GM12878 (cell line): ENCODE data around the gene SIT1. TPM values are rescaled to one million over a fixed set of nuclear protein-coding genes. Genes with fewer than 3 reads are reported as not detected.

Source experiments
- ATAC-seq: fragments of 200-7000 bp; cut with Tn5 transposase; 3 replicates; pipeline ENCODE4 v1.9.1; 2020; ENCODE audit warnings: mild to moderate bottlenecking, moderate library complexity
- BruUV-seq: library from RNA; stranded (reverse); fragments of 400-500 nt; replicated peaks from 2 replicates; lab custom pipeline; 2021; lab: Mats Ljungman, UMichigan
- CTCF ChIA-PET: fragments of 300-600 bp; sonication (Branson Sonifier 250); formaldehyde crosslinking; extraction: SDS; loops from one replicate; lab custom pipeline; 2021; ENCODE audit warnings: inconsistent platforms; lab: Yijun Ruan, JAX
- POLR2A ChIA-PET: fragments of 350-600 bp; formaldehyde crosslinking; extraction: SDS; loops from one replicate; lab custom pipeline; 2021; ENCODE audit warnings: inconsistent platforms; lab: Charles Lee
- RAD21 ChIA-PET: fragments of 300-600 bp; sonication (Branson Sonifier 250); formaldehyde crosslinking; loops from one replicate; lab custom pipeline; 2023; ENCODE audit warnings: antibody characterized with exemption; ENCODE audit not compliant: unreplicated experiment; lab: Charles Lee
- SMC1A ChIA-PET: fragments of 300-600 bp; sonication (Branson Sonifier 250); formaldehyde crosslinking; loops from one replicate; lab custom pipeline; 2023; ENCODE audit not compliant: unreplicated experiment, uncharacterized antibody; lab: Charles Lee
- DNase-seq: peaks from one replicate; pipeline ENCODE4 v3.0.0-alpha.2; 2011; ENCODE audit warnings: low read depth, low spot score
- FAIRE-seq: peaks from 3 replicates; lab custom pipeline; 2011; peaks lifted over from hg19 to GRCh38; lab: Jason Lieb, UNC
- H2AFZ ChIP-seq: 2 replicates; pipeline ENCODE4 v1.6.0; 2011; ENCODE audit warnings: low read depth, low read length, control low read depth; ENCODE audit not compliant: control insufficient read depth
- H3K27ac ChIP-seq: 2 replicates; pipeline ENCODE4 v1.5.1; 2011; ENCODE audit warnings: control low read depth; ENCODE audit not compliant: control insufficient read depth, insufficient read depth
- H3K27me3 ChIP-seq, 2 experiments: replicated peaks in 1 of 2; 2 replicates each; pipeline versions ENCODE4 v1.6.0 to v1.6.1; 2011; ENCODE audit warnings: low read length in 1 of 2; ENCODE audit not compliant: control insufficient read depth in 2 of 2, insufficient read depth in 2 of 2
- H3K36me3 ChIP-seq, 2 experiments: 2 replicates each; pipeline ENCODE4 v1.5.1; 2011; ENCODE audit warnings: low read length in 1 of 2; ENCODE audit not compliant: control insufficient read depth in 2 of 2, insufficient read depth in 2 of 2
- H3K4me1 ChIP-seq: 2 replicates; pipeline ENCODE4 v1.6.1; 2011; ENCODE audit warnings: mild to moderate bottlenecking, low read length, moderate library complexity, mixed read lengths; ENCODE audit not compliant: control insufficient read depth, insufficient read depth
- H3K4me2 ChIP-seq: 2 replicates; pipeline ENCODE4 v1.6.0; 2011; ENCODE audit warnings: control low read depth; ENCODE audit not compliant: control insufficient read depth, insufficient read depth
- H3K4me3 ChIP-seq: fragments of 200-600 bp; sonication (generic); 2 replicates; pipeline ENCODE4 v1.5.1; 2016
- H3K79me2 ChIP-seq: 2 replicates; pipeline ENCODE4 v1.6.0; 2011; ENCODE audit warnings: low read length; ENCODE audit not compliant: control insufficient read depth, insufficient read depth
- H3K9ac ChIP-seq: 2 replicates; pipeline ENCODE4 v1.8.0; 2011; ENCODE audit warnings: low read length, control low read depth, mixed read lengths; ENCODE audit not compliant: control insufficient read depth, insufficient read depth
- H3K9me3 ChIP-seq: replicated peaks from 3 replicates; pipeline ENCODE4 v1.5.1; 2011; ENCODE audit warnings: mild to moderate bottlenecking, low read length; ENCODE audit not compliant: control insufficient read depth, insufficient read depth
- H4K20me1 ChIP-seq: 2 replicates; pipeline ENCODE4 v1.6.0; 2011; ENCODE audit not compliant: control insufficient read depth, insufficient read depth
- ATF3 ChIP-seq: IDR thresholded peaks from 2 replicates; pipeline ENCODE4 v1.6.1; 2011; ENCODE audit warnings: low read depth, mild to moderate bottlenecking, low read length, moderate library complexity, borderline replicate concordance; ENCODE audit errors: extremely low read depth
- CREB1 ChIP-seq: IDR thresholded peaks from 2 replicates; pipeline ENCODE4 v1.6.1; 2012; ENCODE audit warnings: low read depth, mild to moderate bottlenecking, inconsistent platforms
- E2F8 ChIP-seq: fragments of 450-650 bp; IDR thresholded peaks from 2 replicates; pipeline ENCODE4 v1.6.1; 2018; ENCODE audit warnings: mild to moderate bottlenecking, low read depth, moderate library complexity; ENCODE audit not compliant: partially characterized antibody
- EGR1 ChIP-seq, 2 experiments: IDR thresholded peaks; 1 replicate in 1 of 2; 2 replicates in 1 of 2; pipeline ENCODE4 v1.6.1; 2011 to 2012; ENCODE audit warnings: low read depth in 2 of 2, low read length in 2 of 2, borderline replicate concordance in 1 of 2, mild to moderate bottlenecking in 1 of 2, moderate library complexity in 1 of 2
- ESRRA ChIP-seq: IDR thresholded peaks from 2 replicates; pipeline ENCODE4 v1.6.1; 2012; ENCODE audit warnings: mild to moderate bottlenecking, low read length, improper control_type of control experiment
- FOS ChIP-seq: IDR thresholded peaks from 3 replicates; pipeline ENCODE4 v1.6.1; 2011; ENCODE audit warnings: borderline replicate concordance; ENCODE audit not compliant: insufficient read length; ENCODE audit errors: extremely low read depth
- HDAC6 ChIP-seq: fragments of 200-600 bp; sonication (generic); IDR thresholded peaks from one replicate; pipeline ENCODE4 v1.8.0; 2017; ENCODE audit warnings: antibody characterized with exemption; ENCODE audit not compliant: unreplicated experiment
- MTA3 ChIP-seq: IDR thresholded peaks from 2 replicates; pipeline ENCODE4 v1.6.1; 2012; ENCODE audit warnings: low read length, inconsistent platforms, borderline replicate concordance
- NKRF ChIP-seq: fragments of 450-650 bp; conservative IDR thresholded peaks from 2 replicates; pipeline ENCODE4 v1.6.1; 2017; ENCODE audit warnings: mild to moderate bottlenecking, moderate library complexity
- PAX5 ChIP-seq: IDR thresholded peaks from 2 replicates; pipeline ENCODE4 v1.6.1; 2011; ENCODE audit warnings: low read depth, low read length, borderline replicate concordance
- POLR2A ChIP-seq: IDR thresholded peaks from 2 replicates; pipeline ENCODE4 v1.6.1; 2011; ENCODE audit warnings: low read depth, mild to moderate bottlenecking, low read length
- RAD21 ChIP-seq: IDR thresholded peaks from 2 replicates; pipeline ENCODE4 v1.6.1; 2011; ENCODE audit warnings: mild to moderate bottlenecking, low read depth, low read length, moderate library complexity; ENCODE audit not compliant: insufficient read depth
- RFX5 ChIP-seq: IDR thresholded peaks from 2 replicates; pipeline ENCODE4 v1.6.1; 2011; ENCODE audit warnings: low read depth, low read length, improper control_type of control experiment
- SMAD1 ChIP-seq: fragments of 450-650 bp; IDR thresholded peaks from 2 replicates; pipeline ENCODE4 v1.6.1; 2018; ENCODE audit warnings: mild to moderate bottlenecking, low read depth; ENCODE audit not compliant: partially characterized antibody
- SP1 ChIP-seq: IDR thresholded peaks from one replicate; pipeline ENCODE4 v1.6.1; 2011; ENCODE audit warnings: low read depth, low read length
- SRF ChIP-seq, 2 experiments: IDR thresholded peaks; 2 replicates each; pipeline ENCODE4 v1.6.1; 2011; ENCODE audit warnings: low read depth in 2 of 2, low read length in 2 of 2, mild to moderate bottlenecking in 1 of 2, moderate library complexity in 1 of 2
- SUPT20H ChIP-seq: IDR thresholded peaks from 2 replicates; pipeline ENCODE4 v1.6.1; 2011; ENCODE audit warnings: low read depth, mild to moderate bottlenecking, low read length, moderate library complexity, borderline replicate concordance; ENCODE audit not compliant: control insufficient read depth
- ZNF384 ChIP-seq: IDR thresholded peaks from 2 replicates; pipeline ENCODE4 v1.6.1; 2012; ENCODE audit warnings: low read depth, mild to moderate bottlenecking, low read length, improper control_type of control experiment, borderline replicate concordance
- WGBS: methylation state at CpG from one replicate; pipeline ENCODE4 v1.1.6; 2016; ENCODE audit warnings: low lambda C conversion rate; ENCODE audit not compliant: insufficient replicate concordance, insufficient coverage; ENCODE audit errors: missing lambda C conversion rate; 5-methylcytosine and 5-hydroxymethylcytosine counted together
- in situ Hi-C: fragments of 300-500 bp; cut with MboI; formaldehyde crosslinking; loops from 9 replicates; pipeline ENCODE4 v1.14.3; 2018; ENCODE audit warnings: mixed read lengths
- intact Hi-C: fragments of 100-400 bp; cut with micrococcal nuclease; formaldehyde crosslinking; loops from one replicate; pipeline ENCODE4 v1.14.2; 2022; ENCODE audit not compliant: unreplicated experiment
- polyA plus RNA-seq, 11 experiments: library from polyadenylated mRNA; depleted of rRNA in 4 of 11; unstranded in 6 of 11; stranded (reverse) in 5 of 11; fragments of >200 nt; fragmentation: Nextera tagmentation in 4 of 11; fragmentation: Illumina TruSeq in 1 of 11; extraction: Ambion mirVana in 4 of 11; extraction: Trizol in 1 of 11; gene quantifications; 1 replicate in 1 of 11; 2 replicates in 10 of 11; pipeline versions ENCODE4 v1.2.1 to v1.2.3, GENCODE V29; 2011 to 2016; ENCODE audit warnings: inconsistent platforms in 2 of 11, missing spikeins in 2 of 11, low read depth in 1 of 11
- total RNA-seq, 4 experiments: library from RNA; depleted of rRNA in 3 of 4; stranded (reverse); fragments of >200 nt in 3 of 4; fragmentation: Illumina TruSeq in 1 of 4; extraction: Trizol in 1 of 4; gene quantifications; 2 replicates each; pipeline versions ENCODE4 v1.2.1 to v1.2.3, GENCODE V29; 2013 to 2021

Gene SIT1
- total and polyA plus RNA-seq, 10 of the 15 experiments (the other 5 are each of a cell fraction or from before 2014, with no cell fraction given): 0.97 to 137 (median 59.7) TPM

GRCh38 chr9:35660966-35661415 is 10.3 kb upstream of the SIT1 start:
- Histone ChIP-seq H2AFZ (no peak overlapping the region), H3K4me3 (no peak overlapping the region), H3K9ac (no peak overlapping the region), H3K79me2 (peaks cover 43% of the 10 kb centered on the region), H3K4me2 (no peak overlapping the region; the same call in 1 of the 2 replicates), H3K36me3 (peaks cover 6 to 9% of the 10 kb centered on the region in 2 experiments; a peak in 3 of 4 replicates), H3K27ac (peak overlapping the region; percentile 45), H4K20me1 (no peaks in the 10 kb centered on the region), H3K4me1 (peaks cover 39% of the 10 kb centered on the region), H3K27me3 (no peaks in the 10 kb centered on the region), H3K9me3 (no peaks in the 10 kb centered on the region)
- WGBS: 64% methylated on average over 9 of the region's 9 CpGs
- no TSS peak for BruUV-seq
- intact Hi-C loops: no loop called here
- no peak for DNase-seq
- POLR2A ChIA-PET: interaction anchor here (0.7 to 10.9 kb wide), 12 partner anchors 12 to 154 kb away, joined by 3 to 163 read pairs (median 4); partner anchors contain the start of genes CREB3, HINT2, SIT1 and SPAG8
- SMC1A ChIA-PET: interaction anchor here (0.7 to 12.5 kb wide), 20 partner anchors 9 to 221 kb away, joined by 3 to 145 read pairs (median 3); partner anchors contain the start of genes CREB3, SIT1, SPAG8 and TLN1
- RAD21 ChIA-PET: interaction anchor here (0.6 to 9.7 kb wide), 10 partner anchors 13 to 163 kb away, joined by 3 to 95 read pairs (median 7); partner anchors contain the start of genes CREB3, GBA2, RGP1 and SIT1
- in situ Hi-C loops: no loop called here
- no peak for ATAC-seq
- FAIRE-seq: no peak
- CTCF ChIA-PET: interaction anchor here (0.6 to 13.5 kb wide), 27 partner anchors 10 to 185 kb away, joined by 3 to 227 read pairs (median 7); partner anchors contain the start of genes CA9, CREB3, HINT2 and SIT1
- TF ChIP-seq POLR2A (peak; percentile 29; the same call in 1 of the 2 replicates), CREB1 (no peak), ZNF384 (no peak), ATF3 (no peak), E2F8 (no peak), NKRF (no peak), FOS (no peak), RAD21 (peak; percentile 34; the same call in 1 of the 2 replicates), SUPT20H (no peak), SRF (IDR thresholded peaks at IDR 0.05; ENCODE audit: low read depth in 2 of 2, low read length in 2 of 2) (0 out of 4 replicates have a peak, but pooled peaks of 1 of the 2 experiments have one; percentile 9), MTA3 (no peak), HDAC6 (no peak), PAX5 (no peak), SMAD1 (no peak), SP1 (no peak), RFX5 (no peak), ESRRA (no peak), EGR1 (IDR thresholded peaks at IDR 0.05; ENCODE audit: borderline replicate concordance in 1 of 2, low read depth in 2 of 2, low read length in 2 of 2) (no peak)
